K562 (cell line): ENCODE results near the gene ZNF276. TPM values are rescaled to one million over a fixed set of nuclear protein-coding genes. Genes with fewer than 3 reads are reported as not detected.

Source experiments
- ATAC-seq: fragments of 200-7000 bp; cut with Tn5 transposase; 3 replicates; pipeline ENCODE4 v1.9.1; 2020; ENCODE audit warnings: moderate library complexity
- BruUV-seq: library from RNA; stranded (reverse); fragments of 400-500 nt; replicated peaks from 2 replicates; lab custom pipeline; 2021; lab: Mats Ljungman, UMichigan
- CTCF ChIA-PET: fragments of 300-600 bp; formaldehyde crosslinking; extraction: SDS; loops from one replicate; lab custom pipeline; 2021; ENCODE audit warnings: low intra/inter-chr PET ratio; lab: Yijun Ruan, JAX
- POLR2A ChIA-PET: fragments of 300-600, 350-650 bp; sonication (Branson Sonifier 250); formaldehyde crosslinking; extraction: SDS; loops from one replicate; lab custom pipeline; 2021; ENCODE audit warnings: antibody characterized with exemption, inconsistent platforms; lab: Yijun Ruan, JAX
- DNase-seq, 4 experiments: peaks; one replicate each; pipeline versions ENCODE4 v3.0.0 to v3.0.0-alpha.2; 2011 to 2018; ENCODE audit warnings: low spot score in 3 of 4, mixed read lengths in 3 of 4; ENCODE audit errors: extremely low read depth in 1 of 4
- FAIRE-seq: peaks from 2 replicates; lab custom pipeline; 2011; peaks lifted over from hg19 to GRCh38; lab: Jason Lieb, UNC
- H2AFZ ChIP-seq: 2 replicates; pipeline ENCODE4 v1.6.0; 2011; ENCODE audit warnings: low read depth, low read length, control low read depth, inconsistent platforms
- H3K27ac ChIP-seq: fragments of 200-600 bp; 3 replicates; pipeline ENCODE4 v1.8.0; 2011; ENCODE audit warnings: low read depth, mild to moderate bottlenecking, control low read depth, inconsistent platforms, low read length, moderate library complexity, mixed read lengths; ENCODE audit errors: extremely low read depth
- H3K27me3 ChIP-seq, 2 experiments: fragments of 300-600 bp in 1 of 2; 2 replicates in 1 of 2; 3 replicates in 1 of 2; pipeline versions ENCODE4 v1.6.0 to v1.8.0; 2011; ENCODE audit warnings: inconsistent platforms in 2 of 2, low read length in 2 of 2, mild to moderate bottlenecking in 1 of 2, mixed read lengths in 1 of 2, moderate library complexity in 1 of 2; ENCODE audit not compliant: control insufficient read depth in 2 of 2, insufficient read depth in 2 of 2
- H3K36me3 ChIP-seq: fragments of 300-600 bp; 3 replicates; pipeline ENCODE4 v1.8.0; 2011; ENCODE audit warnings: mild to moderate bottlenecking, low read length, inconsistent platforms; ENCODE audit not compliant: control insufficient read depth, insufficient read depth
- H3K4me1 ChIP-seq, 2 experiments: fragments of 200-600 bp in 1 of 2; replicated peaks in 1 of 2; 2 replicates in 1 of 2; 3 replicates in 1 of 2; pipeline versions ENCODE4 v1.5.1 to v1.8.0; 2011; ENCODE audit warnings: inconsistent platforms in 2 of 2, low read length in 2 of 2, mild to moderate bottlenecking in 1 of 2, mixed read lengths in 1 of 2, moderate library complexity in 1 of 2; ENCODE audit not compliant: control insufficient read depth in 2 of 2, insufficient read depth in 2 of 2
- H3K4me2 ChIP-seq: 2 replicates; pipeline ENCODE4 v1.6.1; 2011; ENCODE audit warnings: low read length, control low read depth, inconsistent platforms, mixed read lengths; ENCODE audit not compliant: insufficient read depth
- H3K4me3 ChIP-seq: fragments of 200-600 bp; sonication (generic), shearing (Covaris generic); 2 replicates; pipeline ENCODE4 v1.5.1; 2016; ENCODE audit warnings: control low read depth, inconsistent platforms
- H3K79me2 ChIP-seq: fragments of 200-600 bp; 3 replicates; pipeline ENCODE4 v1.8.0; 2011; ENCODE audit warnings: low read length, inconsistent platforms; ENCODE audit not compliant: control insufficient read depth, insufficient read depth
- H3K9ac ChIP-seq, 2 experiments: 2 replicates each; pipeline versions ENCODE4 v1.6.0 to v1.6.1; 2011; ENCODE audit warnings: low read depth in 2 of 2, low read length in 2 of 2, control low read depth in 1 of 2, inconsistent platforms in 1 of 2, mild to moderate bottlenecking in 1 of 2, mixed read lengths in 1 of 2; ENCODE audit not compliant: insufficient read depth in 1 of 2
- H3K9me1 ChIP-seq: one replicate; pipeline ENCODE4 v1.6.0; 2011; ENCODE audit warnings: inconsistent platforms, mild to moderate bottlenecking, low read length, moderate library complexity; ENCODE audit not compliant: control insufficient read depth, insufficient read depth
- H3K9me3 ChIP-seq: replicated peaks from 2 replicates; pipeline ENCODE4 v1.5.1; 2011; ENCODE audit warnings: low read depth, low read length, inconsistent platforms; ENCODE audit not compliant: control insufficient read depth, insufficient read depth
- H4K20me1 ChIP-seq: replicated peaks from 2 replicates; pipeline ENCODE4 v1.6.1; 2011; ENCODE audit warnings: low read length, inconsistent platforms, mixed read lengths; ENCODE audit not compliant: control insufficient read depth, insufficient read depth
- CEBPB ChIP-seq: fragments of 450-650 bp; IDR thresholded peaks from 2 replicates; pipeline ENCODE4 v1.6.1; 2016; ENCODE audit warnings: missing genetic modification characterization, missing compliant biosample characterization
- E2F1 ChIP-seq: sonication (generic); formaldehyde crosslinking; IDR thresholded peaks from 2 replicates; pipeline ENCODE4 v1.8.1; 2023; ENCODE audit warnings: mild to moderate bottlenecking, missing genetic modification reagents, moderate library complexity
- JUNB ChIP-seq: fragments of 450-650 bp; formaldehyde crosslinking; conservative IDR thresholded peaks from 2 replicates; pipeline ENCODE4 v1.4.0; 2020; ENCODE audit warnings: mild to moderate bottlenecking
- MXD1 ChIP-seq: fragments of 250-450 bp; sonication (Bioruptor Pico); IDR thresholded peaks from 2 replicates; pipeline ENCODE4 v1.8.0; 2021; ENCODE audit warnings: borderline replicate concordance, mild to moderate bottlenecking, moderate library complexity; ENCODE audit not compliant: poor library complexity, severe bottlenecking
- NCOA4 ChIP-seq: fragments of 450-650 bp; IDR thresholded peaks from 2 replicates; pipeline ENCODE4 v1.6.1; 2018; ENCODE audit warnings: mild to moderate bottlenecking; ENCODE audit not compliant: partially characterized antibody
- PCBP1 ChIP-seq: fragments of 200-400 bp; formaldehyde crosslinking; IDR thresholded peaks from 2 replicates; pipeline ENCODE4 v1.6.1; 2018; ENCODE audit warnings: mild to moderate bottlenecking, low read depth, low read length; ENCODE audit not compliant: poor library complexity, severe bottlenecking
- RB1 ChIP-seq: fragments of 450-650 bp; IDR thresholded peaks from 2 replicates; pipeline ENCODE4 v1.6.1; 2017; ENCODE audit warnings: low read depth, mild to moderate bottlenecking
- RBM34 ChIP-seq: fragments of 200-400 bp; formaldehyde crosslinking; IDR thresholded peaks from 2 replicates; pipeline ENCODE4 v1.6.1; 2018; ENCODE audit warnings: low read length, borderline replicate concordance; ENCODE audit not compliant: insufficient read depth
- SIN3A ChIP-seq, 2 experiments: fragments of 150-350 bp in 1 of 2; IDR thresholded peaks; 2 replicates each; pipeline ENCODE4 v1.6.1; 2011 to 2016; ENCODE audit warnings: borderline replicate concordance in 2 of 2, low read depth in 2 of 2, low read length in 2 of 2, mild to moderate bottlenecking in 2 of 2, moderate library complexity in 2 of 2; ENCODE audit not compliant: control insufficient read depth in 1 of 2
- SLC30A9 ChIP-seq: fragments of 250-450 bp; sonication (Bioruptor Pico); IDR thresholded peaks from 2 replicates; pipeline ENCODE4 v1.8.0; 2022; ENCODE audit warnings: mild to moderate bottlenecking, moderate library complexity
- SMAD4 ChIP-seq: fragments of 250-450 bp; sonication (Bioruptor Pico); conservative IDR thresholded peaks from 2 replicates; pipeline ENCODE4 v1.8.0; 2021; ENCODE audit warnings: inconsistent platforms, mild to moderate bottlenecking, moderate library complexity
- SNRNP70 ChIP-seq: fragments of 200-400 bp; formaldehyde crosslinking; optimal IDR thresholded peaks from 2 replicates; pipeline ENCODE3; 2017; ENCODE audit warnings: low read depth, low read length
- TCF15 ChIP-seq: fragments of 250-450 bp; sonication (Bioruptor Pico); IDR thresholded peaks from 2 replicates; pipeline ENCODE4 v1.8.0; 2022; ENCODE audit warnings: moderate library complexity, mild to moderate bottlenecking, inconsistent platforms
- TOE1 ChIP-seq, 2 experiments: fragments of 450-650 bp in 1 of 2; sonication (generic) in 1 of 2; formaldehyde crosslinking in 1 of 2; IDR thresholded peaks; 2 replicates each; pipeline versions ENCODE4 v1.7.1 to v1.8.0; 2016 to 2022; ENCODE audit warnings: borderline replicate concordance in 2 of 2, mild to moderate bottlenecking in 2 of 2, antibody characterized with exemption in 1 of 2, inconsistent platforms in 1 of 2, low read depth in 1 of 2, missing genetic modification reagents in 1 of 2, moderate library complexity in 1 of 2
- ZFP30 ChIP-seq: fragments of 250-450 bp; sonication (Bioruptor Pico); IDR thresholded peaks from 2 replicates; pipeline ENCODE4 v1.8.0; 2022; ENCODE audit warnings: moderate library complexity, mild to moderate bottlenecking, inconsistent platforms, borderline replicate concordance
- ZNF324 ChIP-seq: fragments of 250-450 bp; sonication (Bioruptor Pico); IDR thresholded peaks from 2 replicates; pipeline ENCODE4 v1.4.0; 2020; ENCODE audit warnings: mild to moderate bottlenecking
- ZNF436 ChIP-seq: fragments of 250-450, 450-650 bp; sonication (Bioruptor Pico); formaldehyde crosslinking; IDR thresholded peaks from 2 replicates; pipeline ENCODE4 v1.7.0; 2020; ENCODE audit warnings: mild to moderate bottlenecking
- ZNF780A ChIP-seq: fragments of 250-450 bp; sonication (Bioruptor Pico); IDR thresholded peaks from 2 replicates; pipeline ENCODE4 v1.5.0; 2021; ENCODE audit warnings: mild to moderate bottlenecking
- WGBS: fragments of 100-300 bp; shearing (Covaris generic); methylation state at CpG from one replicate; pipeline ENCODE4 v1.1.6; 2016; ENCODE audit warnings: low coverage, mixed read lengths; ENCODE audit not compliant: insufficient coverage; ENCODE audit errors: missing lambda C conversion rate; 5-methylcytosine and 5-hydroxymethylcytosine counted together
- in situ Hi-C: fragments of 300-500 bp; cut with MboI; formaldehyde crosslinking; loops from 4 replicates; pipeline ENCODE4 v1.15.0; 2018; ENCODE audit warnings: inconsistent platforms, mixed read lengths
- intact Hi-C: fragments of 100-400 bp; cut with micrococcal nuclease; formaldehyde crosslinking; loops from 2 replicates; pipeline ENCODE4 v1.14.2; 2022
- polyA plus RNA-seq, 8 experiments: library from polyadenylated mRNA; depleted of rRNA in 4 of 8; stranded (reverse) in 5 of 8; unstranded in 3 of 8; fragments of >200 nt; fragmentation: Nextera tagmentation in 2 of 8; fragmentation: Illumina TruSeq in 1 of 8; extraction: Ambion mirVana in 2 of 8; extraction: Trizol in 1 of 8; gene quantifications; 2 replicates each; pipeline versions ENCODE4 v1.2.1 to v1.2.3, GENCODE V29; 2011 to 2014; ENCODE audit warnings: inconsistent platforms in 1 of 8, missing spikeins in 1 of 8
- total RNA-seq, 7 experiments: library from RNA; depleted of rRNA in 6 of 7; stranded (reverse); fragments of >200 nt in 6 of 7; fragmentation: Illumina TruSeq in 2 of 7; extraction: Trizol in 2 of 7; gene quantifications; 2 replicates each; pipeline versions ENCODE4 v1.2.1 to v1.2.3, GENCODE V29; 2011 to 2021; ENCODE audit warnings: low replicate concordance in 1 of 7

ZNF276 gene
- total and polyA plus RNA-seq, 9 of the 15 experiments (the other 6 are each of a cell fraction or from before 2014, with no cell fraction given) = 0.49 to 43.9 (median 15.8) TPM

GRCh38 chr16:89748921-89749320 is 27.6 kb downstream of the ZNF276 start:
- ChIA-PET POLR2A (interaction anchor here (0.7 to 0.8 kb wide), 3 partner anchors 10 to 970 kb away, joined by 3 to 6 read pairs (median 3); no protein-coding TSS in a partner anchor), CTCF (no interaction called here)
- ATAC-seq = no peak
- Histone ChIP-seq H3K4me2 (no peak overlapping the region), H3K4me1 (no peaks in the 10 kb centered on the region; a peak in 1 of 5 replicates), H4K20me1 (no peaks in the 10 kb centered on the region), H3K9me3 (no peaks in the 10 kb centered on the region), H3K4me3 (no peak overlapping the region), H2AFZ (no peak overlapping the region), H3K27ac (no peak overlapping the region), H3K36me3 (peaks cover 85% of the 10 kb centered on the region), H3K9ac (no peak overlapping the region), H3K9me1 (no peaks in the 10 kb centered on the region), H3K79me2 (no peaks in the 10 kb centered on the region; the same call in 2 of the 3 replicates), H3K27me3 (no peaks in the 10 kb centered on the region)
- DNase-seq = no peak
- intact Hi-C loops = no loop called here
- in situ Hi-C loops = no loop called here
- no peak for FAIRE-seq
- 94% methylated on average over 11 of the region's 11 CpGs for WGBS
- no TSS peak for BruUV-seq
- TF ChIP-seq TOE1 (IDR thresholded peaks at IDR 0.05; ENCODE audit: borderline replicate concordance) = no peak
- no peak for TF ChIP-seq TOE1 (CRISPR knock-in tag; IDR thresholded peaks at IDR 0.05; ENCODE audit: borderline replicate concordance, low read depth)
- no peak for TF ChIP-seq ZNF436 (CRISPR knock-in tag)
- no peak for TF ChIP-seq E2F1 (CRISPR knock-in tag)
- no peak for TF ChIP-seq MXD1 (CRISPR knock-in tag)
- TF ChIP-seq NCOA4 = no peak
- no peak for TF ChIP-seq RB1
- no peak for TF ChIP-seq CEBPB (tag)
- TF ChIP-seq SLC30A9 (CRISPR knock-in tag) = no peak
- TF ChIP-seq ZNF780A (CRISPR knock-in tag) = no peak
- no peak for TF ChIP-seq RBM34
- no peak for TF ChIP-seq SIN3A (IDR thresholded peaks at IDR 0.05; ENCODE audit: borderline replicate concordance in 2 of 2, control insufficient read depth in 1 of 2, low read depth in 2 of 2, low read length in 2 of 2)
- TF ChIP-seq TCF15 (CRISPR knock-in tag) = no peak
- no peak for TF ChIP-seq SMAD4
- TF ChIP-seq ZNF324 (CRISPR knock-in tag) = no peak
- TF ChIP-seq ZFP30 (CRISPR knock-in tag) = no peak
- TF ChIP-seq PCBP1 = no peak
- TF ChIP-seq SNRNP70 = no peak
- no peak for TF ChIP-seq JUNB (CRISPR knock-in tag)
